CD4-positive, alpha-beta T cell (primary cell): Measurements from ENCODE around the gene TPH1. TPM values are rescaled to one million over a fixed set of nuclear protein-coding genes. Genes with fewer than 3 reads are reported as not detected.

Source experiments
- ATAC-seq: fragments of 200-7000 bp; cut with Tn5 transposase; one replicate; pipeline ENCODE4 v1.10.0; 2022; ENCODE audit warnings: mild to moderate bottlenecking; ENCODE audit not compliant: poor library complexity
- CTCF ChIA-PET: fragments of 350-600 bp; sonication (Branson Sonifier 250); formaldehyde crosslinking; loops from one replicate; lab custom pipeline; 2021; ENCODE audit warnings: antibody characterized with exemption, inconsistent platforms; lab: Charles Lee
- POLR2A ChIA-PET: fragments of 350-600 bp; sonication (Branson Sonifier 250); formaldehyde crosslinking; loops from one replicate; lab custom pipeline; 2021; ENCODE audit warnings: antibody characterized with exemption, inconsistent platforms; lab: Charles Lee
- DNase-seq, 14 experiments: peaks; one replicate each; pipeline ENCODE4 v3.0.0-alpha.2; 2013 to 2020; ENCODE audit warnings: mixed read lengths in 2 of 14
- H3K27ac ChIP-seq, 2 donors: one replicate each; pipeline versions ENCODE4 v1.5.1 to v1.7.0; 2013; ENCODE audit warnings: low read length in 2 of 2, low read depth in 1 of 2, mild to moderate bottlenecking in 1 of 2
- H3K27me3 ChIP-seq, 2 experiments: 1 replicate in 1 of 2; 2 replicates in 1 of 2; pipeline versions ENCODE4 v1.6.1 to v1.7.0; 2013; ENCODE audit warnings: low read length in 2 of 2, control low read depth in 1 of 2, mild to moderate bottlenecking in 1 of 2, moderate library complexity in 1 of 2; ENCODE audit not compliant: insufficient read depth in 2 of 2, control insufficient read depth in 1 of 2
- H3K36me3 ChIP-seq: one replicate; pipeline ENCODE4 v1.6.1; 2013; ENCODE audit warnings: low read length, control low read depth; ENCODE audit not compliant: insufficient read depth
- H3K4me1 ChIP-seq: one replicate; pipeline ENCODE4 v1.6.1; 2013; ENCODE audit warnings: low read length, control low read depth; ENCODE audit not compliant: insufficient read depth
- H3K4me3 ChIP-seq: one replicate; pipeline ENCODE4 v1.5.1; 2013; ENCODE audit warnings: mild to moderate bottlenecking, low read length, moderate library complexity
- H3K9me3 ChIP-seq, 2 experiments: 1 replicate in 1 of 2; 2 replicates in 1 of 2; pipeline versions ENCODE4 v1.6.1 to v1.7.0; 2013; ENCODE audit warnings: low read length in 2 of 2, mild to moderate bottlenecking in 2 of 2, control low read depth in 1 of 2, moderate library complexity in 1 of 2; ENCODE audit not compliant: control insufficient read depth in 1 of 2, insufficient read depth in 1 of 2
- H3K27ac Mint-ChIP-seq: one replicate; pipeline ENCODE4 v1.8.0; 2020; ENCODE audit warnings: mixed read lengths
- H3K27me3 Mint-ChIP-seq: one replicate; pipeline ENCODE4 v1.8.0; 2021; ENCODE audit warnings: mixed read lengths
- H3K36me3 Mint-ChIP-seq: one replicate; pipeline ENCODE4 v1.8.0; 2021; ENCODE audit warnings: low read depth, mixed read lengths
- H3K4me1 Mint-ChIP-seq: one replicate; pipeline ENCODE4 v1.8.0; 2021; ENCODE audit warnings: low read depth, mixed read lengths
- H3K4me3 Mint-ChIP-seq: one replicate; pipeline ENCODE4 v1.8.0; 2020; ENCODE audit warnings: mild to moderate bottlenecking, mixed read lengths
- H3K9me3 Mint-ChIP-seq: one replicate; pipeline ENCODE4 v1.8.0; 2020; ENCODE audit warnings: mixed read lengths
- CTCF ChIP-seq: fragments of 200-600 bp; IDR thresholded peaks from one replicate; pipeline ENCODE4 v1.8.0; 2022; ENCODE audit warnings: antibody characterized with exemption, mild to moderate bottlenecking
- intact Hi-C, 2 experiments: fragments of 100-400 bp; cut with DNase I in 1 of 2; cut with micrococcal nuclease in 1 of 2; formaldehyde crosslinking; loops; one replicate each; pipeline versions ENCODE4 v1.15.1 to v1.9.0; 2023 to 2025; cut with DNase I, micrococcal nuclease
- total RNA-seq, 174 experiments: library from RNA in 2 of 174; stranded (reverse) in 2 of 174; gene quantifications; one replicate each; pipeline ENCODE4 v1.2.3 and lab custom pipeline; 2021 to 2026

TPH1 gene
- total RNA-seq, 2 experiments from 2014 or later, result 1.1 to 1.5 TPM

- no peak overlapping the region for H3K27ac Mint-ChIP-seq
- H3K27me3 Mint-ChIP-seq, result no peaks in the 10 kb centered on the region
- peaks cover 54% of the 10 kb centered on the region for H3K36me3 Mint-ChIP-seq
- Histone ChIP-seq H3K36me3 (peaks cover 56% of the 10 kb centered on the region), H3K4me1 (no peaks in the 10 kb centered on the region), H3K27ac (no peak overlapping the region), H3K9me3 (no peaks in the 10 kb centered on the region), H3K27me3 (no peaks in the 10 kb centered on the region), H3K4me3 (no peak overlapping the region)
- H3K4me1 Mint-ChIP-seq, result no peaks in the 10 kb centered on the region
- DNase-seq (no peak), ATAC-seq (no peak)
- no peaks in the 10 kb centered on the region for H3K9me3 Mint-ChIP-seq
- CTCF ChIA-PET, result no interaction called here
- intact Hi-C loops, result no loop called here
- no peak for TF ChIP-seq CTCF
- POLR2A ChIA-PET, result no interaction called here
- H3K4me3 Mint-ChIP-seq, result no peak overlapping the region
These were observed 34.4 kb upstream of the TPH1 start for GRCh38 chr11:18080451-18080850.

GRCh38 chr11:18078909-18079308 is 32.8 kb upstream of the TPH1 start:
- Histone ChIP-seq H3K4me1 (no peaks in the 10 kb centered on the region), H3K4me3 (no peak overlapping the region), H3K36me3 (peaks cover 41% of the 10 kb centered on the region), H3K27ac (no peak overlapping the region), H3K27me3 (no peaks in the 10 kb centered on the region), H3K9me3 (no peaks in the 10 kb centered on the region)
- DNase-seq (no peak), ATAC-seq (no peak)
- POLR2A ChIA-PET, result interaction anchor here (0.9 kb wide), 1 partner anchor 66 kb away, joined by 3 read pairs; the partner anchor contains the start of gene SERGEF
- Mint-ChIP-seq H3K27me3 (no peaks in the 10 kb centered on the region), H3K27ac (no peak overlapping the region), H3K36me3 (peaks cover 44% of the 10 kb centered on the region), H3K4me1 (no peaks in the 10 kb centered on the region), H3K9me3 (no peaks in the 10 kb centered on the region), H3K4me3 (no peak overlapping the region)
- no peak for TF ChIP-seq CTCF
- intact Hi-C loops, result no loop called here
- CTCF ChIA-PET, result no interaction called here

- ChIA-PET POLR2A (no interaction called here), CTCF (interaction anchor here (1.0 kb wide), 1 partner anchor 12 kb away, joined by 3 read pairs; no protein-coding TSS in a partner anchor)
- no peak for ATAC-seq
These were observed 29.4 kb upstream of the TPH1 start for GRCh38 chr11:18075444-18075843.

More at GRCh38 chr11:18075444-18075843, 29.4 kb upstream of the TPH1 start:
- H3K4me1 ChIP-seq, result no peaks in the 10 kb centered on the region
- H3K27ac ChIP-seq, result no peak overlapping the region
- no peak for TF ChIP-seq CTCF
- H3K27me3 ChIP-seq, result no peaks in the 10 kb centered on the region
- no peak overlapping the region for H3K4me3 ChIP-seq
- no peaks in the 10 kb centered on the region for H3K9me3 Mint-ChIP-seq
- intact Hi-C loops, result no loop called here
- no peak overlapping the region for H3K4me3 Mint-ChIP-seq
- peaks cover 22% of the 10 kb centered on the region for H3K36me3 ChIP-seq
- H3K36me3 Mint-ChIP-seq, result peaks cover 28% of the 10 kb centered on the region
- H3K9me3 ChIP-seq, result no peaks in the 10 kb centered on the region
- no peaks in the 10 kb centered on the region for H3K4me1 Mint-ChIP-seq
- DNase-seq, result no peak
- no peaks in the 10 kb centered on the region for H3K27me3 Mint-ChIP-seq
- no peak overlapping the region for H3K27ac Mint-ChIP-seq
